Measurements from ENCODE around the gene ADSS1.

GRCh38 chr14:104683653-104684448 lies 40.2 kb upstream of the ADSS1 start:
- TF ChIP-seq GATA2 (IDR thresholded peaks at IDR 0.05; ENCODE audit: low read depth, low read length): no peak
- no peak for TF ChIP-seq GATA3 (IDR thresholded peaks at IDR 0.05; ENCODE audit: low read depth, low read length)

Measured in SH-SY5Y (cell line).